ENCODE data around the gene SMARCAL1. TPM values are rescaled to one million over a fixed set of nuclear protein-coding genes. Genes with fewer than 3 reads are reported as not detected.

The SMARCAL1 gene
- total and polyA plus RNA-seq, 2 donors (not counting 1 experiment from before 2014, with no cell fraction given): 20.2 to 46.7 TPM

DNA sequence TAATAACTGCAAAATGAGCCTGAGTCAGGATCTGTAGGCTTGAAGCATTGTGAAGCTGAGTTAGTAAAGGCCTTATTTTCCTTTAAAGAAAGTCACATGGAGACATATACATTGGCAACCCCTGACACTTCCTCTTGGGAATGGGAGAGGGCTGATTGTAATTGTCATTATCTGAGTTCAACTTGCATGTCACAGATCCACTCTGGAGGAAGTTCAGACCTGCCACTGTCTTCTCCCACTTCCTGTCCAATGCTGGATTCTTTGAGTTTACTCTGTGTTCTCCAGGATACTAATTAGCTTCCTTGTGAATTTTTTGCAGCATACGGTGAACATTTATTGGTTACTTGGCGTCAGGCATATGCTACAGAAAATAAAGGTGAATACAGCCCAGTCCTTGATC, 34.1 kb downstream of the SMARCAL1 start:
- H3K4me2 ChIP-seq (replicated peaks; ENCODE audit: low read depth, low read length, poor library complexity, severe bottlenecking): no peak overlapping the region
- H3K27ac Mint-ChIP-seq: no peak overlapping the region
- H3K4me1 Mint-ChIP-seq: no peaks in the 10 kb centered on the region
- TF ChIP-seq, protein P1, sequence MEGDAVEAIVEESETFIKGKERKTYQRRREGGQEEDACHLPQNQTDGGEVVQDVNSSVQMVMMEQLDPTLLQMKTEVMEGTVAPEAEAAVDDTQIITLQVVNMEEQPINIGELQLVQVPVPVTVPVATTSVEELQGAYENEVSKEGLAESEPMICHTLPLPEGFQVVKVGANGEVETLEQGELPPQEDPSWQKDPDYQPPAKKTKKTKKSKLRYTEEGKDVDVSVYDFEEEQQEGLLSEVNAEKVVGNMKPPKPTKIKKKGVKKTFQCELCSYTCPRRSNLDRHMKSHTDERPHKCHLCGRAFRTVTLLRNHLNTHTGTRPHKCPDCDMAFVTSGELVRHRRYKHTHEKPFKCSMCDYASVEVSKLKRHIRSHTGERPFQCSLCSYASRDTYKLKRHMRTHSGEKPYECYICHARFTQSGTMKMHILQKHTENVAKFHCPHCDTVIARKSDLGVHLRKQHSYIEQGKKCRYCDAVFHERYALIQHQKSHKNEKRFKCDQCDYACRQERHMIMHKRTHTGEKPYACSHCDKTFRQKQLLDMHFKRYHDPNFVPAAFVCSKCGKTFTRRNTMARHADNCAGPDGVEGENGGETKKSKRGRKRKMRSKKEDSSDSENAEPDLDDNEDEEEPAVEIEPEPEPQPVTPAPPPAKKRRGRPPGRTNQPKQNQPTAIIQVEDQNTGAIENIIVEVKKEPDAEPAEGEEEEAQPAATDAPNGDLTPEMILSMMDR (IDR thresholded peaks at IDR 0.05): no peak
- TF ChIP-seq EZH2 (IDR thresholded peaks at IDR 0.05; ENCODE audit: borderline replicate concordance, insufficient read depth, low read depth, low read length, poor library complexity, severe bottlenecking): no peak
- H3K4me3 Mint-ChIP-seq: no peak overlapping the region
- H3K27me3 Mint-ChIP-seq: no peaks in the 10 kb centered on the region
- H3K79me2 ChIP-seq (ENCODE audit: control insufficient read depth, insufficient read depth, low read length): no peaks in the 10 kb centered on the region
- H3K4me1 ChIP-seq (ENCODE audit: control insufficient read depth in 2 of 2, insufficient read depth in 2 of 2, low read length in 2 of 2): no peaks in the 10 kb centered on the region
- peaks cover 5% of the 10 kb centered on the region for H3K9me3 Mint-ChIP-seq (ENCODE audit: insufficient read depth)
- intact Hi-C loops (cut with micrococcal nuclease): no loop called here
- ChIA-PET CTCF (no interaction called here), POLR2A (no interaction called here)
- peaks cover 0 to 2% (median 2%) of the 10 kb centered on the region in 3 donors for H3K9me3 ChIP-seq (ENCODE audit: control extremely low read depth in 1 of 3, control insufficient read depth in 2 of 3, insufficient read depth in 1 of 3, low read length in 2 of 3)
- DNase-seq (no peak), ATAC-seq (ENCODE audit: low read depth) (no peak)
- H2AFZ ChIP-seq (ENCODE audit: insufficient read depth, low read depth, low read length, poor library complexity, severe bottlenecking): no peak overlapping the region
- peaks cover 3 to 79% of the 10 kb centered on the region in 2 experiments for H3K36me3 ChIP-seq (replicated peaks in 1 of 2; ENCODE audit: control extremely low read depth in 1 of 2, control insufficient read depth in 1 of 2, extremely low read depth in 1 of 2, insufficient read depth in 2 of 2, low read length in 1 of 2)
- H3K4me3 ChIP-seq (ENCODE audit: control extremely low read depth in 1 of 5, extremely low read depth in 1 of 5, insufficient read depth in 1 of 5, low read depth in 2 of 5, low read length in 4 of 5): no peak overlapping the region
- H3K27ac ChIP-seq (ENCODE audit: low read length in 2 of 2): no peak overlapping the region
- WGBS (ENCODE audit: insufficient coverage): 100% methylated on average over 2 of the region's 2 CpGs
- H4K20me1 ChIP-seq (ENCODE audit: control insufficient read depth, insufficient read depth, low read length, poor library complexity, severe bottlenecking): no peaks in the 10 kb centered on the region
- H3K27me3 ChIP-seq (replicated peaks in 1 of 4; ENCODE audit: control extremely low read depth in 1 of 4, control insufficient read depth in 3 of 4, insufficient read depth in 4 of 4, low read length in 3 of 4): no peaks in the 10 kb centered on the region
- H3K9ac ChIP-seq (ENCODE audit: low read length): no peak overlapping the region

DNA sequence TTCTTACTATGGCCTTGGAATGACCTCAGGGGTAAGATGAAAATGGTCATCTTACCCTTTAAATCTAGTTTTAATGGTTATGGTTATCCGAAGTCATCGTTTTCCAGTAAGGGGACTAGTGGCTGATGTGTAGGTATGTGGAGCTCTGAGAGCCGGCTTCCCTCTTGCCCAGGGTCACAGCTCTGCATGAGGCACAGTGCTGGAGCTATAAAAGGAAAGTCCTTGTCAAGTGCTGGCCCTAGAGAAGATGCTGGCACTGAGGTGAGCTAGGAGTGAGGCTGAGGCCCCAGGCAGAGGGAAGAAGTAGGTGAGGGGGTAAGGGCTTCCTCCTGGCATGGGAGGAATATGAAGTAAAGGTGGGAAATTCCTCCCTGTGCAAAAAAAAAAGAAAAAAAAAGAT, 35.0 kb downstream of the SMARCAL1 start:
- ChIA-PET CTCF (no interaction called here), POLR2A (no interaction called here)
- TF ChIP-seq, protein P1 (IDR thresholded peaks at IDR 0.05): no peak
- no peak for TF ChIP-seq EZH2 (IDR thresholded peaks at IDR 0.05; ENCODE audit: borderline replicate concordance, insufficient read depth, low read depth, low read length, poor library complexity, severe bottlenecking)
- intact Hi-C loops (cut with micrococcal nuclease): no loop called here
- Histone ChIP-seq H2AFZ (ENCODE audit: insufficient read depth, low read depth, low read length, poor library complexity, severe bottlenecking) (no peak overlapping the region), H3K27ac (ENCODE audit: low read length in 2 of 2) (no peak overlapping the region), H3K4me2 (replicated peaks; ENCODE audit: low read depth, low read length, poor library complexity, severe bottlenecking) (no peak overlapping the region), H4K20me1 (ENCODE audit: control insufficient read depth, insufficient read depth, low read length, poor library complexity, severe bottlenecking) (no peaks in the 10 kb centered on the region), H3K79me2 (ENCODE audit: control insufficient read depth, insufficient read depth, low read length) (no peaks in the 10 kb centered on the region), H3K4me3 (ENCODE audit: control extremely low read depth in 1 of 5, extremely low read depth in 1 of 5, insufficient read depth in 1 of 5, low read depth in 2 of 5, low read length in 4 of 5) (no peak overlapping the region), H3K27me3 (replicated peaks in 1 of 4; ENCODE audit: control extremely low read depth in 1 of 4, control insufficient read depth in 3 of 4, insufficient read depth in 4 of 4, low read length in 3 of 4) (no peaks in the 10 kb centered on the region), H3K9me3 (ENCODE audit: control extremely low read depth in 1 of 3, control insufficient read depth in 2 of 3, insufficient read depth in 1 of 3, low read length in 2 of 3) (peaks cover 0 to 2% (median 2%) of the 10 kb centered on the region in 3 donors), H3K4me1 (ENCODE audit: control insufficient read depth in 2 of 2, insufficient read depth in 2 of 2, low read length in 2 of 2) (no peaks in the 10 kb centered on the region), H3K36me3 (replicated peaks in 1 of 2; ENCODE audit: control extremely low read depth in 1 of 2, control insufficient read depth in 1 of 2, extremely low read depth in 1 of 2, insufficient read depth in 2 of 2, low read length in 1 of 2) (peaks cover 3 to 87% of the 10 kb centered on the region in 2 experiments), H3K9ac (ENCODE audit: low read length) (no peak overlapping the region)
- no peaks in the 10 kb centered on the region for H3K27me3 Mint-ChIP-seq
- no peak overlapping the region for H3K4me3 Mint-ChIP-seq
- H3K27ac Mint-ChIP-seq: no peak overlapping the region
- no peak for ATAC-seq (ENCODE audit: low read depth)
- H3K9me3 Mint-ChIP-seq (ENCODE audit: insufficient read depth): peaks cover 5% of the 10 kb centered on the region
- DNase-seq: no peak
- no peaks in the 10 kb centered on the region for H3K4me1 Mint-ChIP-seq
- WGBS (ENCODE audit: insufficient coverage): 94% methylated on average over 3 of the region's 3 CpGs

All from B cell (primary cell).